ENCODE measurements around the gene TTLL11.

DNA sequence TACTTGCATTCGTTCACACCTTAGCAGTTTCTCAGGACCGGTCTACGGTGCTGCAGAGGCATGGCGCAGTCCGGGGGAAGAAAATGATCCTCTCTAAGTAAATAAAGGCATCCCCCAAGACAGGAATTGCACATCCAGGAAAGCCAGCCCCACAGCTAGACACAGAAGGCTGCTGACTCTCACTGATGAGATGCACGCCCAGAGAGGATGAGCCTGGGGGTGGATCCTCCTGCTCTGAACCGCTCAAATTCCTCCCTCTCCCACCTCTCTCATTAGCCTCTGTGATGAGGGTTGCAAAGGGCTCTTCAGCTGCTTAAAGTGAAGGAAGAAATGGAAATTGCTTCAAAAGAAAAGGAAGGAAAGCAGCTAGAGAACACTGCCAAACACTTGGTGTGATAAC lies 132.4 kb downstream of the TTLL11 start:
- no peak for TF ChIP-seq CTCF (IDR thresholded peaks at IDR 0.05)
- no peak for TF ChIP-seq POLR2AphosphoS5 (IDR thresholded peaks at IDR 0.05)
- TF ChIP-seq POLR2A (IDR thresholded peaks at IDR 0.05): no peak
- no peak for TF ChIP-seq EP300 (IDR thresholded peaks at IDR 0.05)

Measured in upper lobe of left lung (tissue), 4 donors.